Hematopoietic multipotent progenitor cell (in vitro differentiated cells): Measurements from ENCODE around the gene CCDC170. TPM values are rescaled to one million over a fixed set of nuclear protein-coding genes. Genes with fewer than 3 reads are reported as not detected.

Source experiments
- DNase-seq, 3 donors: peaks; one replicate each; pipeline ENCODE4 v3.0.0-alpha.2; 2011 to 2015; ENCODE audit warnings: low read depth in 2 of 3, low spot score in 2 of 3
- total RNA-seq: library from RNA; depleted of rRNA; stranded (reverse); fragments of >200 nt; gene quantifications from one replicate; pipeline ENCODE4 v1.2.3, GENCODE V29; 2012

The CCDC170 gene
- total RNA-seq, 1 donor: not detected

- no peak for DNase-seq
These were observed 116.5 kb downstream of the CCDC170 start for GRCh38 chr6:151610326-151610725.

GRCh38 chr6:151614630-151615029 is 120.8 kb downstream of the CCDC170 start:
- no peak for DNase-seq

DNA sequence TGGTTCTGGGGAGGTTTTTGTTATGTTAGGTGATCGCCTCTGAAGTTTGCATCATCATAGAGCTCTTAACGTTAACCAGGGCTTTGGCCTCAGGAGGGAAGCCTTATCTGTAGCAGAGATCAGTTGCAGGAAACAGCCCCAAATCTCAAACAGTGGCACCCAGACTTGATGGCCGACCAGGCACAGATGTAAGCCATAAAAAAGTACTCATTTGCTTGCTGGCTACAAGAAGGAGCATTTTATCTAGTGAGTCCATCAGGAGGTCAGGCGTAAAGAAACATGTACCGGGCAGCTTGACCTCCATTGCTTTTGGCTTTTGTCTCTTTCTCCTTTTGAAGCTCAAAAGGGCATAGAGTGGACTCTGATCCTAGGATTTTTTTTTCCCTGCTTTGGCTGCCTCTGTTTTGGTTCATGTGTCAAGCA is 122.3 kb downstream of the CCDC170 start:
- peak in 2 of 3 donors; percentile 11 to 55 for DNase-seq

GRCh38 chr6:151616600-151616999 is 122.8 kb downstream of the CCDC170 start:
- no peak for DNase-seq

GRCh38 chr6:151617539-151617938 is 123.7 kb downstream of the CCDC170 start:
- DNase-seq: no peak

GRCh38 chr6:151618717-151619116 is 124.9 kb downstream of the CCDC170 start:
- no peak for DNase-seq

DNA sequence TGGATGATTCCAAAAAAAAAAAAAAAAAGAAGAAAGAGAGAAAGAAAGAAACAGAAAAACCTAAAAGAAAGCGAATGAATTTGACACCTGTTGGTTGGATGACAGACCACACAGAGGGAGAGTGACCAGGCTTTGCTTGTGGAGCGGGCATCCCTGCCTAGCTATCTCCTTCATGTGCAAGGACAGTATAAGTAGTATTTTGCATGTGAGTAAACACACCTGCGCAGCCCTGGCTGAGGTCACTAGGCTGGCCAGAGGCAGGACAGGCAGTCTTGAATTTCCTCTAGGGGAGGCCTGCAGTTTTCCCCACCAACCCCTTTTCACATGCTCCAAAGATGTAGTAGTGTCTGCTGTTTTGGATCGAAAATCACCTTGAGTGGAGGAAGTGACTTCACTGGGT is 126.4 kb downstream of the CCDC170 start:
- DNase-seq: no peak

- DNase-seq: no peak
These were observed 130.3 kb downstream of the CCDC170 start for GRCh38 chr6:151624071-151624470.

- DNase-seq: no peak
These were observed 130.7 kb downstream of the CCDC170 start for GRCh38 chr6:151624481-151624880.

DNA sequence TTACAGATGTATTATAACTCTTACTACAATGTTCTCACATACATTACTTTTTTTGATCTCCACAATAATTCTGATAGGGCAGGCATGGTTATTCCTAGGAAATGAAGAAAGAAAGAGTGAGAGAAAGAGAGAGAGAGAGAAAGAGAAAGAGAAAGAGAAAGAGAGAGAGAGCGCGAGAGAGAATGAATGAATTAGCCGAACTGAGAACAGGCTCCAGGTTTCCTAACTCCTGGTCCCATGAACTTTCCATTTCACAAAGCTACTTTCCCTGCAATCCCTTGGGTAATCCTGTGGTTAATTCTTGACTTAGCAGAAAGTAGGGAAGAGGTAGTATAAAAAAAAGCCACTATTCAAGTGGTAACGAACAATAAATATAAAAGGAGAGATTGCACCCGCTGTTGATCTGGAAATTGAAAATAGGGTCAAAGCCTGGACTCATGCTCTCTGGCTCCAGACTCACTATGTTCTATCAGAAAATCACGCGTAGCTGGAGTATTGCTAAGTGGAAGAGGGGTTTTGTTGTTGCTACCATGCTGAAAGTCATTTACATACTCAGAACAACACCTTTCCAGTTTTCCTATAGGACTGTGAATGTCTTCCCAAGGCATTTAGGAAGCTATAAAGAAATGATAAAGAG is 131.2 kb downstream of the CCDC170 start:
- DNase-seq: no peak

DNA sequence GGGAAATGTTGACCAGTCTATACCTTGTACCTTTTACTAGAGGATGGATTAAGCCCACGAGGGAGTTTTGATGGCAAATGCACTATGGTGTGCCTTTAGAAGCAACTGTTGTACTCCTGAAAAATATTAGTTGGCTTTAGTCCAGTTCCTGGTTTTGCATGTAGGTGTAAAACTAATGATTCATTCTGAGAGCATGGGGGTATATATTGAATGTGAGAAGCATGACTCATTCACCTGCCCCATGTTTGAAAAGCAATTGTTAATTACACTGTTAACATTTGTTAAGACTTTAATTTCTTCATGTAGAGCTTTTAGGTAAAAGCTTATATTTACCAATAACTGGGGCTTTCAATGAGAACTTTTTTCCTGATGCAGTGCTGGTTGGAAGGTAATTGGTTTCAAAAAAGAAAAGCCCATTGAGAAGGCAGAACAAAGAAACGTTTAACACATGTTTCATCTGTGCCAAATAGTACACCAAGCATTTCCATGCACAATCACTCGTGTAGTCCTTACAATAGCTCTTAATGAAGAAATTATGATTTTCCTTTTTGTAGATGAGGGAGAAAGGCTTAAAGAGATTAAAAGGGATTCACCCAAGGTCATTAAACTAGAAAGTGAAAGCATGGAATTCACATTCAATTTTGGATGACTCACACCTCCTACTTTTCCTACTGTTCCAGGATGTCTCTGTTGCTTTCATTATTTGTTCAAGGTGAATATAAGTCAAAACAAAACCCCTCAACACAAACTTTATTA is 134.1 kb downstream of the CCDC170 start:
- DNase-seq: no peak

DNA sequence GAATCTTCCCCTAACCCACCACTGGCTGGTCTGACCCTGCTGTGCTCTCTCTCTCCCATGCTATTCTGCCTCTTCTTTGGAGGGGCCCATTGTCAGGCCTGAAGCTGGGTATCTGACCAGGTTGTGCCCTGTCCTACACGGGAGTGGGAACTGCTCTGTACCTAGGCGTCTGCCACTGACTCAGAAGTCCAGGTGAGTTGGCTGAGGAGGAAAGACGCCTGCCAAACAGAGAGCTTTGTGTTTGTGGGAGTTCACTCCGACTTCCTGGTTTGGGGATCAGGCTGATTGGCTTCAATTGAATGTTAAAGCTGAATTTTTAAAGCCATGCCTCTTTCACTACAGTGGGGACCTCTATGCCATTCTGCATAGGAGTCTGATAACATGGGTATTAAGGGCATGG is 136.0 kb downstream of the CCDC170 start:
- no peak for DNase-seq

GRCh38 chr6:151630387-151630786 is 136.6 kb downstream of the CCDC170 start:
- DNase-seq: no peak

DNA sequence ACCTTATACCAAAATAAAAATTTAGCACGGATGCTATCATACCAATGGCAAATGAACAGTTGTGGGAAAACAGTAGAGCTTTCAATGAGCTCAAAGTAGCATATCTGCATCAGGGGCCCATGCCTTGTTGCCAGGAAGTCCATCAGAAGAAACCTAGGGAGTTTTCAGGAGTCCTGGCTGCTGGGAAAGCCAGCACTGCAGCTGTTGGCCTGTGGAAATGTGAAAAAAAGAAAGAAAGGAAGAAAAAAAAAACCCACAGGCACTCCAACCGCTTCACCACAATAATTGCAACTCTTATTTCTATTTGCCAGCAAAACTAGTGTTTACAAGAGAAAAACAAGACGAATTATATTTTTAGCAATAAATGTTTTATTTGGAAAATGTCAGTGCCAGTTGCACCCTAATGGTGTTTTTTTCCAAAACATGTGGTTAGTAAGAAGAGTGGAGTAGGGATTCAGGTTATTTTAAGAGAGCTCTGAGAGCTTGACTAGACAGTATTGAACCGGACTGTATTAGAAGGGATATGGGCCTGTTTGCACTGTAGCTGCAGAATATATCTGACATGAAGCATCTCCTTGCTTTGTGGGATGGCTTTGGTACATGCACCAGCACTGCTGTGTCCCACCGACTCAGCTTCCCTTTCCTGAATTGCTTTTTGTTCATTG is 137.3 kb downstream of the CCDC170 start:
- DNase-seq: no peak

DNA sequence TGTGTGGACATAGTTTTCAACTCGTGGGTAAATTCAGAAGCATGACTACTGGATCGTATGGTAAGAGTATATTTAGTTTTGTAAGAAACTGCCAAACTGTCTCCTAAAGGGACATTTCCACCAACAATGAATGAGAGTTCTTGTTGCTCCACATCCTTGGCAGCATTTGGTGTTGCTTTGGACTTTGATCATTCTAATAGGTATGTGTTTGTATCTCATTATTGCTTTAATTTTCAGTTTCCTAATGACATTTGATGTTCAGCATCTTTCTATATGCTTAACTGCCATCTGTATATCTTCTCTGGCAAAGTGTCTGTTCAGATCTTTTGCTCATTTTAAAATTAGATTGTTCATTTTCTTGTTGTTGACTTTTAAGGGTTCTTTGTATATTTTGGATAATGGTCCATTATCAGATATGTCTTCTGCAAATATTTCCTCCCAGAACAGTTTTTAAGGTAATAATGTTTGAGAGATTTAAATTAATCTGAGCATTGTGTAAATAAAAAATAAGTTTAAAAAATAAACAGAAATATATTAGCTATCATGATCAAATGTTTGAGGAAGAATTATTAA is 138.7 kb downstream of the CCDC170 start:
- no peak for DNase-seq

DNA sequence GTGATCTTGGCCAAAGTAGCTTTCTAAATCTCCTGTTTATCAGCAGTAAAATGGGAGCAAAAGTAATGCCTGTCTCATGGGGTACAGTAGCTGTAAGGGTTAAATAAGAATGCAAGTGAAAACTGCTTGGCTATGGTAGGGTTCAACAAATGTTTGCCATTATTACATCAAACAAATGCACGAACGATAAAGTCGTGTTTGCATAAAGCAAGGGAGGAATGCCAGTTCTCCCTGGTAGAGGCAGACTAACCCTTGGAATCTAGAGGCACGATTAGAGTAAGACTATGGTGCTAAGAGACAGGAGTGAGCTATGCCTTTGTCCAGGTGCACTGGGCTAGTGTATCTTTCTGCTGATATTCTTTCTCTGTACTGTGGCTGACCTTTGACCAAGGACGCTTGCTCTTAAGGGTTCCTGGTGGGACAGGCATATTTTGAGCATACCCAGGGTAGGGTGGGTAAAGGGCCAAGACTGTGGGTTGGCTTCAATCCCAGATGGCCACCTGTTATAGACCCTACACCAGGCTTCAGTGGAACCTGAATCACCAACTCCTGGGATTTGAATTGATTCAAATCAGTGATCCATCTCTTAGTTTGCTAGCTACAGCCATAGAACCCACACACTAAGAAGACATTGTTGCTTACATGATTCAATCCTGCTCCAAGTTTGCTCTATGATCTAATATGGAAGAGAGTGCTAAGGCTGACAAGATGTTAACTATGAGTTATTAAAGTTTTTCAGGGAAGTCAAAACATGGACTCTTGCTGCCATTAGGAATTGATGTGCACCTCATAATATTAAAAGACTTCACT is 139.9 kb downstream of the CCDC170 start:
- no peak for DNase-seq

DNA sequence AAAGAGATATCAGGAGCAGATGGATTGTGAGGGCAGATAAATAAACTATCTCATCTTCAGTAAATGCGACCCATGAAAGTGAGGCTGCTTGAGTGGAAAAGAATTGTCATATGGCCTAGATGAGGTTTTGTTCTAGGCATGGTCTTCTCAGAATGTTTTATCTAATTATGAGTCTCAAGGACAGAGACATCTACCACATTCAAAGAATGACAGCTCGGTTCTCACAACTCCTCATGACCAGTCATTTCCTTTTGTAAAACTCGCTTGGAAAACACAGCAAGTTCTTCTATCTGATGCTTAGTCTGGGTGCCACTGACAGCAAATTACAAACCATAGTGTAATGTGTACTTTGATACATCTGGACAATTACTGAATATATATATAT is 140.5 kb downstream of the CCDC170 start:
- DNase-seq: no peak

DNA sequence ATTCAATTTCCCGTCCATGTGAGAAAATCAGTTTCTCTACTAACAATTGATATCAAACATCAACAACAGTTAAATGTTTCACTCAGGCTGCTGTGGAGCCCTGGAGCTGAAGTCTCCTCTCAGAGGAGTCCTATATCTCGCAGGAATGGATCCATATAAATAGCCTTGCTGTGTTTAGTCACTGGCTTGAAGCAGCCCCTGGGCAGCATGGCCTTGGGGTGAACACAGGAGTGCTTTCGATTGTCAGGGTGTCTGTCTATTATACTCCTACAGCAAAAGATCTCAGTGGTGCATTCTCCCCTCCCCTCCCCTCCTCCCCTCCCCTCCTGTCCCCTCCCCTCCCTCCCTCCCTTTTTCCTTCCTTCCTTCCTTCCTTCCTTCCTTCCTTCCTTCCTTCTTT is 141.9 kb downstream of the CCDC170 start:
- no peak for DNase-seq

- no peak for DNase-seq
These were observed 144.0 kb downstream of the CCDC170 start for GRCh38 chr6:151637814-151638213.

DNA sequence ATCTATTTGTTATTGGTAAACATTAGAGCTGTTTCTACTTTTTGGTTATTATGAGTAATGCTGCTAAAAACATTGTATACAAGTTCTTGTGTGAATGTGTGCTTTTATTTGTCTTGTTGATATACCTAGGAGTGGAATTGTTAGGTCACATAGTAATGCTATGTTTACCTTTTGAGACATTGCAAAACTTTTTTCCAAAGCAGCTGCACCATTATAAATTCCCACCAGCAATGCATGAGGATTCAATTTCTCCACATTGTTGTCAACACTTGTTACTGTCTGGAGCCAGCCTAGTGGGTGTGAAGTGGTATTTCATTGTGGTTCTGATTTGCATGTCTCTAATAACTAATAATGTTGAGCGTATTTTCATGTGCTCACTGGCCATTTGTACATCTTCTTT is 145.9 kb downstream of the CCDC170 start:
- no peak for DNase-seq

DNA sequence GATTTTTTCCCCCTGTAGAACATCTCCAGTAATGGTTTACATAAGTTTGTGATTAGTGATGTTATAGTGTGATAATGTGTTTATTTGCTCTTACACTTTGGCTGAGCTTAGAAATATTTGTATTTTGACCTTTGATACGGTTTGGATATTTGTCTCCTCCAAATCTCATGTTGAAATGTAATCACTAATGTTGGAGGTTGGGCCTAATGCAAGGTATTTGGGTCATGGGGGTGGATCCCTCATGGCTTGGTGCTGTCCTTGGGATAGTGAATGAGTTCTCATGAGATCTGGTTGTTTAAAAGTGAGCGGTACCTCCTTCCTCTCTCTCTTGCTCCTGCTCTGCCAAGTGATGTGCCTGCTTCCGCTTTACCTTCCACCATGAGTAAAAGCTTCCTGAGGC is 147.2 kb downstream of the CCDC170 start:
- no peak for DNase-seq
